ENCODE measurements around the gene FAM180A.

- TF ChIP-seq CTCF (IDR thresholded peaks at IDR 0.05) (no peak), ELF4 (CRISPR knock-in tag; IDR thresholded peaks at IDR 0.05; ENCODE audit: low read depth) (no peak), PRDM15 (CRISPR knock-in tag; IDR thresholded peaks at IDR 0.05) (no peak), ZNF425 (CRISPR knock-in tag; conservative IDR thresholded peaks at IDR 0.05) (no peak), AFF4 (CRISPR knock-in tag; IDR thresholded peaks at IDR 0.05; ENCODE audit: borderline replicate concordance) (no peak), IRF2 (CRISPR knock-in tag; IDR thresholded peaks at IDR 0.05; ENCODE audit: borderline replicate concordance, low read depth) (no peak), SP1 (CRISPR knock-in tag; conservative IDR thresholded peaks at IDR 0.05) (no peak), NR3C1 (CRISPR knock-in tag; conservative IDR thresholded peaks at IDR 0.05; ENCODE audit: low read depth) (no peak), KAT7 (CRISPR knock-in tag; IDR thresholded peaks at IDR 0.05; ENCODE audit: borderline replicate concordance) (no peak), USF1 (CRISPR knock-in tag; IDR thresholded peaks at IDR 0.05) (no peak), JUN (CRISPR knock-in tag; IDR thresholded peaks at IDR 0.05) (no peak)
These were observed 20.6 kb upstream of the FAM180A start for GRCh38 chr7:135769005-135769802.

All from WTC11 (cell line).